Measurements from ENCODE around the gene VGLL2.
A peak's percentile ranks its signal among the peaks of the same experiment; 100 is the strongest.

Gene VGLL2

DNA sequence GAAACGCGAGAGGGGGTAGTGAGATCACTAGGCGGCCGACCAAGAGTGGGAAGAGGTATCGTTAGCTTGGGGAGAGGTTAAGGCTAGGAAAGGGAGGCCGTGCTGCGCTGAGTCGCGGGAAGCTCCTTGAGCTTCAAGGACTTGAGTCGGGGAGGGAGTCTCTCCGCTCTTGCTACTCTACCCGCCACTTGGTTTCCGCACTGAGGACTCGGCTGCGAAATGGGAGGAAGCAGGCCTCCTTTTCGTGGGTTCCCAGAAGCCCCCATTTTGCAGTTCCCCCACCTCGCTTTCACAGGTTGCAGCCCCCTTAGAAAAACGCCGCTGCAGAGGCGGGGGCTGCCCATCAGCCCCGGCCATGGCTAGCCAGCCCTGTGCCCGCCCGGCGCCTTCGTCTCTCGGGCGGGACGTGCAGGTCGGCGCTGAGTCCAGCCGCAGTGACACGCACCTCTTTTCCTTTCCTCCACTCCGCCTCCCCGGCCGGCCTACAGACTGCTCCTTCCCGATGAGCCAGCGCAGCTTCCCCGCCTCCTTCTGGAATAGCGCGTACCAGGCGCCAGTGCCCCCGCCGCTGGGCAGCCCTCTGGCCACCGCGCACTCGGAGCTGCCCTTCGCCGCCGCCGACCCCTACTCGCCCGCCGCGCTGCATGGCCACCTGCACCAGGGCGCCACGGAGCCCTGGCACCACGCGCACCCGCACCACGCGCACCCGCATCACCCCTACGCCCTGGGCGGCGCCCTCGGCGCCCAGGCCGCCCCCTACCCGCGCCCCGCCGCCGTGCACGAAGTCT is 4.9 kb downstream of the VGLL2 start:
- H3K79me1 ChIP-seq (ENCODE audit: low read length), result no peaks in the 10 kb centered on the region
- peak overlapping the region; percentile 28 for H3K4me3 ChIP-seq (ENCODE audit: low read length)
- no peak overlapping the region for H3K4ac ChIP-seq (ENCODE audit: low read depth, low read length)
- no peak overlapping the region for H2BK5ac ChIP-seq (ENCODE audit: low read length)
- H3K27ac ChIP-seq (ENCODE audit: low read depth, low read length), result no peak overlapping the region
- no peaks in the 10 kb centered on the region for H3K4me1 ChIP-seq (ENCODE audit: control insufficient read depth, low read depth, low read length)
- no peak overlapping the region for H4K8ac ChIP-seq (ENCODE audit: low read depth, low read length)
- H2BK120ac ChIP-seq (ENCODE audit: low read depth, low read length), result no peak overlapping the region
- H2AK5ac ChIP-seq (ENCODE audit: low read length), result no peak overlapping the region
- no peak overlapping the region for H4K5ac ChIP-seq (ENCODE audit: low read length)
- DNase-seq, result peak; percentile 71
- H3K36me3 ChIP-seq (ENCODE audit: control insufficient read depth, insufficient read depth, low read length), result no peaks in the 10 kb centered on the region
- no peak overlapping the region for H2BK15ac ChIP-seq (replicated peaks; ENCODE audit: low read depth)
- no peak overlapping the region for H3K9ac ChIP-seq (ENCODE audit: low read length)
- no peaks in the 10 kb centered on the region for H3K79me2 ChIP-seq (ENCODE audit: control insufficient read depth, insufficient read depth, low read length)
- H3K4me2 ChIP-seq (ENCODE audit: low read length), result peak overlapping the region; percentile 73
- no CpG with 5 or more reads among the region's 74 CpGs for WGBS (ENCODE audit: extremely low coverage, insufficient coverage, low lambda C conversion rate)
- H3K23ac ChIP-seq (ENCODE audit: low read length), result peak overlapping the region; percentile 66
- H3K56ac ChIP-seq (ENCODE audit: low read length), result peak overlapping the region; percentile 49
- no peak overlapping the region for H3K18ac ChIP-seq (ENCODE audit: low read length)
- peaks cover 60% of the 10 kb centered on the region for H3K27me3 ChIP-seq (ENCODE audit: insufficient read depth, low read length, poor library complexity)

DNA sequence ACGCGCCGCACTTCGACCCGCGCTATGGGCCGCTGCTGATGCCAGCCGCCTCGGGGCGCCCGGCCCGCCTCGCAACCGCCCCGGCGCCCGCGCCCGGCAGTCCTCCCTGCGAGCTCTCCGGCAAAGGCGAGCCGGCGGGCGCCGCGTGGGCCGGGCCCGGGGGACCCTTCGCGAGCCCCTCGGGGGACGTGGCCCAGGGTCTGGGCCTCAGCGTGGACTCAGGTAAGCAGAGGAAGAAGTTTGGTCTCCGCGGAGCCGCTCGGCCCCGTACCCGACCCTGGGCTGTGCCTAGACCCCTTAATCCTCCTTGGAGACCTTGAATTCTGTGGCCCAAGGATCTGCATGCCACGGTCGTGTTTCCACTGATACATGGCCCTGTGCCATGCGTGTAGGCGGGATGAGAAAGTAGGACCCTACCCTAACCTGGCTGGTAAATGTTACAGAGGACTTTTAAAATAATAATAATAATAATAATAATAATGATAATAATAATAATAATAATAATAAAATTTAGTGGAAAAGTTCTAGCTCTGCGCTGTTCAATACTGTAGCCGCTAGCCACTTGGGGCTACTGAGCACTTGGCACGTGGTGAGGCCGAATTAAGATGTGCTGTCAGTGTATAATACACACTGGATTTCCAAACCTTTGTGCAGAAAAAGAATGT is 5.6 kb downstream of the VGLL2 start:
- Histone ChIP-seq H3K27ac (ENCODE audit: low read depth, low read length) (no peak overlapping the region), H3K36me3 (ENCODE audit: control insufficient read depth, insufficient read depth, low read length) (no peaks in the 10 kb centered on the region), H3K56ac (ENCODE audit: low read length) (peak overlapping the region; percentile 49), H3K79me2 (ENCODE audit: control insufficient read depth, insufficient read depth, low read length) (no peaks in the 10 kb centered on the region), H3K27me3 (ENCODE audit: insufficient read depth, low read length, poor library complexity) (peaks cover 57% of the 10 kb centered on the region), H2BK120ac (ENCODE audit: low read depth, low read length) (no peak overlapping the region), H3K18ac (ENCODE audit: low read length) (no peak overlapping the region), H3K9ac (ENCODE audit: low read length) (no peak overlapping the region), H2BK5ac (ENCODE audit: low read length) (no peak overlapping the region), H3K4ac (ENCODE audit: low read depth, low read length) (no peak overlapping the region), H2AK5ac (ENCODE audit: low read length) (no peak overlapping the region), H4K8ac (ENCODE audit: low read depth, low read length) (no peak overlapping the region), H3K4me2 (ENCODE audit: low read length) (peak overlapping the region; percentile 73), H3K79me1 (ENCODE audit: low read length) (no peaks in the 10 kb centered on the region), H3K4me3 (ENCODE audit: low read length) (no peak overlapping the region), H3K4me1 (ENCODE audit: control insufficient read depth, low read depth, low read length) (no peaks in the 10 kb centered on the region), H4K5ac (ENCODE audit: low read length) (no peak overlapping the region), H3K23ac (ENCODE audit: low read length) (peak overlapping the region; percentile 80), H2BK15ac (replicated peaks; ENCODE audit: low read depth) (no peak overlapping the region)
- DNase-seq, result no peak
- no CpG with 5 or more reads among the region's 48 CpGs for WGBS (ENCODE audit: extremely low coverage, insufficient coverage, low lambda C conversion rate)

- H3K27ac ChIP-seq (ENCODE audit: low read depth, low read length), result no peak overlapping the region
- H4K8ac ChIP-seq (ENCODE audit: low read depth, low read length), result no peak overlapping the region
- H3K4me1 ChIP-seq (ENCODE audit: control insufficient read depth, low read depth, low read length), result no peaks in the 10 kb centered on the region
- no peak overlapping the region for H2BK15ac ChIP-seq (replicated peaks; ENCODE audit: low read depth)
- no CpG with 5 or more reads among the region's 8 CpGs for WGBS (ENCODE audit: extremely low coverage, insufficient coverage, low lambda C conversion rate)
- no peak for DNase-seq
- H2AK5ac ChIP-seq (ENCODE audit: low read length), result no peak overlapping the region
- no peak overlapping the region for H3K18ac ChIP-seq (ENCODE audit: low read length)
- H2BK5ac ChIP-seq (ENCODE audit: low read length), result no peak overlapping the region
- H2BK120ac ChIP-seq (ENCODE audit: low read depth, low read length), result no peak overlapping the region
- H3K36me3 ChIP-seq (ENCODE audit: control insufficient read depth, insufficient read depth, low read length), result no peaks in the 10 kb centered on the region
- no peak overlapping the region for H3K23ac ChIP-seq (ENCODE audit: low read length)
- no peak overlapping the region for H3K4me3 ChIP-seq (ENCODE audit: low read length)
- H3K79me1 ChIP-seq (ENCODE audit: low read length), result no peaks in the 10 kb centered on the region
- H3K4ac ChIP-seq (ENCODE audit: low read depth, low read length), result no peak overlapping the region
- H3K79me2 ChIP-seq (ENCODE audit: control insufficient read depth, insufficient read depth, low read length), result no peaks in the 10 kb centered on the region
- H4K5ac ChIP-seq (ENCODE audit: low read length), result no peak overlapping the region
- H3K4me2 ChIP-seq (ENCODE audit: low read length), result no peak overlapping the region
- H3K9ac ChIP-seq (ENCODE audit: low read length), result no peak overlapping the region
- peaks cover 45% of the 10 kb centered on the region for H3K27me3 ChIP-seq (ENCODE audit: insufficient read depth, low read length, poor library complexity)
- H3K56ac ChIP-seq (ENCODE audit: low read length), result no peak overlapping the region
Observed at GRCh38 chr6:117272032-117272866, 6.9 kb downstream of the VGLL2 start.

DNA sequence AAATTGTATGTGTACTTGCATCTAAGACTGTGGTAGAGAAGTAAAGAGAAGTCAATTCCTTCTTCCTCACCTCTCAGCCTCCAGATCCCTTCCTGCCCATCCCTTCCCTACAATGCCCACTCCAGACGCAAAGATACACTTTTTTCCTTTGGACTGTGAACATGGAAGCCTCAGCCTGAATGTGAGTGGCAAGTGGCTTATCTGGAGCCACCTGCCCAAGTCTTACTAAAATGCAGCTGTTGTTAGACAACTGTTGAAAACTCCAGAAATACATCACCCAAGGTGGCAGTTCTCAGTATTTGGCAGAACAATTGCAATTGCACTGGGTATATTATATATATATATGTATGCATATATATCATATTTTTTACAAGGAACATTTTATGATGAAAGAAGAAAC is 7.5 kb downstream of the VGLL2 start:
- Histone ChIP-seq H3K4me2 (ENCODE audit: low read length) (no peak overlapping the region), H3K4me1 (ENCODE audit: control insufficient read depth, low read depth, low read length) (no peaks in the 10 kb centered on the region), H4K5ac (ENCODE audit: low read length) (no peak overlapping the region), H3K4me3 (ENCODE audit: low read length) (no peak overlapping the region), H3K4ac (ENCODE audit: low read depth, low read length) (no peak overlapping the region), H2BK120ac (ENCODE audit: low read depth, low read length) (no peak overlapping the region), H3K23ac (ENCODE audit: low read length) (no peak overlapping the region), H2BK5ac (ENCODE audit: low read length) (no peak overlapping the region), H3K18ac (ENCODE audit: low read length) (no peak overlapping the region), H3K79me1 (ENCODE audit: low read length) (no peaks in the 10 kb centered on the region), H3K27me3 (ENCODE audit: insufficient read depth, low read length, poor library complexity) (peaks cover 39% of the 10 kb centered on the region), H3K36me3 (ENCODE audit: control insufficient read depth, insufficient read depth, low read length) (no peaks in the 10 kb centered on the region), H3K79me2 (ENCODE audit: control insufficient read depth, insufficient read depth, low read length) (no peaks in the 10 kb centered on the region), H3K56ac (ENCODE audit: low read length) (no peak overlapping the region), H2AK5ac (ENCODE audit: low read length) (no peak overlapping the region), H2BK15ac (replicated peaks; ENCODE audit: low read depth) (no peak overlapping the region), H3K27ac (ENCODE audit: low read depth, low read length) (no peak overlapping the region), H3K9ac (ENCODE audit: low read length) (no peak overlapping the region), H4K8ac (ENCODE audit: low read depth, low read length) (no peak overlapping the region)
- WGBS (ENCODE audit: extremely low coverage, insufficient coverage, low lambda C conversion rate), result no CpG with 5 or more reads among the region's 1 CpG
- DNase-seq, result no peak

- no peak overlapping the region for H2BK15ac ChIP-seq (replicated peaks; ENCODE audit: low read depth)
- H4K8ac ChIP-seq (ENCODE audit: low read depth, low read length), result no peak overlapping the region
- no peak overlapping the region for H4K5ac ChIP-seq (ENCODE audit: low read length)
- no peak overlapping the region for H3K23ac ChIP-seq (ENCODE audit: low read length)
- H3K36me3 ChIP-seq (ENCODE audit: control insufficient read depth, insufficient read depth, low read length), result no peaks in the 10 kb centered on the region
- DNase-seq, result no peak
- H2AK5ac ChIP-seq (ENCODE audit: low read length), result no peak overlapping the region
- no peak overlapping the region for H2BK5ac ChIP-seq (ENCODE audit: low read length)
- no peak overlapping the region for H3K9ac ChIP-seq (ENCODE audit: low read length)
- WGBS (ENCODE audit: extremely low coverage, insufficient coverage, low lambda C conversion rate), result no CpG with 5 or more reads among the region's 9 CpGs
- H3K18ac ChIP-seq (ENCODE audit: low read length), result no peak overlapping the region
- H3K27ac ChIP-seq (ENCODE audit: low read depth, low read length), result no peak overlapping the region
- H3K4me3 ChIP-seq (ENCODE audit: low read length), result no peak overlapping the region
- no peak overlapping the region for H3K4ac ChIP-seq (ENCODE audit: low read depth, low read length)
- H3K56ac ChIP-seq (ENCODE audit: low read length), result no peak overlapping the region
- no peaks in the 10 kb centered on the region for H3K79me1 ChIP-seq (ENCODE audit: low read length)
- H3K27me3 ChIP-seq (ENCODE audit: insufficient read depth, low read length, poor library complexity), result peaks cover 18% of the 10 kb centered on the region
- no peaks in the 10 kb centered on the region for H3K4me1 ChIP-seq (ENCODE audit: control insufficient read depth, low read depth, low read length)
- H3K79me2 ChIP-seq (ENCODE audit: control insufficient read depth, insufficient read depth, low read length), result no peaks in the 10 kb centered on the region
- H2BK120ac ChIP-seq (ENCODE audit: low read depth, low read length), result no peak overlapping the region
- no peak overlapping the region for H3K4me2 ChIP-seq (ENCODE audit: low read length)
Observed at GRCh38 chr6:117275205-117275604, 9.8 kb downstream of the VGLL2 start.

All from mesendoderm (in vitro differentiated cells).